Daoy (cell line): ENCODE data around the gene SLC6A7. TPM values are rescaled to one million over a fixed set of nuclear protein-coding genes. Genes with fewer than 3 reads are reported as not detected.
"Not testable (repeated sequence)": the region's sequence is repeated elsewhere in the genome, so short reads cannot be mapped to it uniquely, and the experiment has no call there.

ENCODE experiments used
- DNase-seq: peaks from one replicate; pipeline ENCODE4 v3.0.0-alpha.2; 2015; ENCODE audit warnings: low read depth
- total RNA-seq: library from RNA; depleted of rRNA; stranded (reverse); fragments of >200 nt; shearing (Covaris generic); gene quantifications from 2 replicates; pipeline ENCODE4 v1.2.3, GENCODE V29; 2014

Gene SLC6A7
- total RNA-seq, 1 experiment from 2014 or later = 0.06 TPM

DNA sequence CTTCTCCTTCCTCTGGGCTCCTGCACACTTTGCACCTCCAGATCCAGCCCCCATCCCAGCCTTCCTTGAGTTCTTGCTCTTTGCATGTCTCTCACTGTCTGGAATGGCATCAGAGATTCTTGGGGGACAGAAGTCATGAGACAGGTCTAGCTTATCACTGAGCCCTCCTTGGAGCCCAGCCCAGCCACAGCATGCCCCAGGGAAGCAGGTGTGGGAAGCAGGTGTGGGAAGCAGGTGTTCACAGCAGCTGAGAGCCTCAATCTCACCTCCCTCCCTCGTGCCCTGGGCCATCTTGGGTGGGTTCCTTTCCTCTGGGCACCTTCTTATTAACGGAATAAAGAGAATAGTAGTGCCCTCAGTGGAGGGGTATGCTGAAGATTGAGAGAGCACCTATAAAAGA lies 27.2 kb downstream of the SLC6A7 start:
- no peak for DNase-seq

- DNase-seq = peak; percentile 88
Measured at GRCh38 chr5:150217873-150218692, 28.2 kb downstream of the SLC6A7 start.

DNA sequence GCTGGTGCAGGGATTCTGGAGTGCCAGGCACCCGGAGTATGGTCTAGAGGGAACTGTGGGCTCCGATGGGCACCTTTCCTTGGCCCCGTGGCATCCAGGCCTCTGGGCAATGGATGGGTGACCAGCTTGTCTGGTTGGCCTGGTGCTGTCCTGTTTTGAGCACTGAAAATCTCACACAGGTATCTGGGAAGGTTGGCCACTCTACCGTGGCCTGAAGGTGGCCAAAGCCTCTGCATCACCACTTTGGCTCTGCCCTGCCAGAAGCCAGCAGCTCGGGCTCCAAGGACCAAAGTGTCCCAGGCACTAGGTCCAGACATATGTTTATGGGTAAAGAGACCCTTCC lies 28.8 kb downstream of the SLC6A7 start:
- DNase-seq = no peak

GRCh38 chr5:150219142-150219541 lies 29.3 kb downstream of the SLC6A7 start:
- no peak for DNase-seq

DNA sequence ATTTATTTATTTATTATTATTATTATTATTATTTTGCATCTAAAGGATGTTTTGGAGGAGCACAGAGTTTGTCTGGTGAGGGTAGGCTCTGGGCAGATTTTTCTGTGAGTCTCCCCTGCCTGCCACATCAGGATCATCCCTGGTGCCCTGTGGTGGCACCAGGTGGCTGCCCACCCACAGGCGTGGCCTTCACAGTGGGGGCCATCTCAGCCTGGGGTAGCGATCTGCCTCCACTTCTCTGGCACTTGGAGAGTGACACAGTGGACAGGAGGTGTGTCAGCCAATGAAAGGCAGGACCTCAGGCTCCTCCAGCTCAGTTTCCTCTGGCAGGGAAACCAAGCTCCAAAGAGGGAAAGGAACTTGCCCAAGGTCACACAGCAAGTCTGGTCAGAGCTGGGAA lies 30.0 kb downstream of the SLC6A7 start:
- no peak for DNase-seq

GRCh38 chr5:150221471-150221870 lies 31.6 kb downstream of the SLC6A7 start:
- no peak for DNase-seq

DNA sequence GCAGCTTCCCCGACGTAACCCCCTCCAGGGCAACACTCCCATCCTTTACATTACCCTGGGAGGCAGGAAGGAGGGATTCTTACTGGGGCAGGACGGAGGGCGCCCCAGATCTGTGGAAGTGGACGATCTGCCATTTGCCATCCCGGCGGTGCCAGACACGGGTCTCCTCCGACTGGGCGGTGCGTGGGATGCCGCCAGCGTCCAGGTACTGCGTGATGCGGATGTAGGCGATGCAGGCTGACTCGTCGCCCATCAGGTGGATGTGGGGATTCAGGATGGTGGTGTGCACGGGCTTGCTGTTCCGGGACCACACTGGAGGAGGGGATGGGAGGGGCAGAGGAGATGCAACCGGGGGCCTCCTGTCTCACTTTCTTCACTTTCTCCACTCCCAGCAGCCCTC lies 33.0 kb downstream of the SLC6A7 start:
- no peak for DNase-seq

GRCh38 chr5:150223474-150223873 lies 33.6 kb downstream of the SLC6A7 start:
- no peak for DNase-seq

- DNase-seq = no peak
Measured at GRCh38 chr5:150224483-150225027, 34.7 kb downstream of the SLC6A7 start.

GRCh38 chr5:150227036-150227435 lies 37.2 kb downstream of the SLC6A7 start:
- DNase-seq = no peak

DNA sequence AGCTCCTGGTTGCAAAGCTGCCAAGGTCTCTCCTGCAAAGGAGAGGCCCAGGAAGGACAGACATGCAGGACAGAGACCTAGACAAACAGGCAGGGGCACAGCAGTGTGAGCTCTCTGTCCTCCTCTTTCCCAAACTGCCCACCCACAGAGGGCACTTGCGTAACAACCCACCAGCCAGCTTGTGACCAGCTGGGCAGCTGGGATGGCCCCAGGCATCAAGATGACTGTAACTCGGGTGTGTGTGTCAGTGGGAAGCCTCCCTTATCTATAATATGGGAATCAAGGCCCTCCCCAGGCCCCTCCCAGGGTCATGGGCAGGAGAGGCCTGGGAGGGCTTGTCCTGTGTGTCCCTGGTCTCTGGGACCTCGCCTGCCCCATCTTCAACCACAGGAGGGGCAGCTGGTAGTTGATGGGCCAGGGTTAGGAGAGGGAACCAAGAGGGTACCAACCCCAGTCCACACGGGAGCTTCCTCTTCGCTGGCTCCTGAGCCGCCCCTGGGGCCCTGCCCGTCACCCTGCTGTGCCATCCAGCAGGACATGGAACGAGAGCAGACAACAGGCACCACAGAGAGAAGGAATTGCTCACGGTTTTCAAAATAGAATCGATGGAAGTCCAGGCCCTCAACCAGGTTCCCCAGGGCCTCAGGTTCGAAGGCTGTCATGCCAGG lies 37.9 kb downstream of the SLC6A7 start:
- DNase-seq = no peak

DNA sequence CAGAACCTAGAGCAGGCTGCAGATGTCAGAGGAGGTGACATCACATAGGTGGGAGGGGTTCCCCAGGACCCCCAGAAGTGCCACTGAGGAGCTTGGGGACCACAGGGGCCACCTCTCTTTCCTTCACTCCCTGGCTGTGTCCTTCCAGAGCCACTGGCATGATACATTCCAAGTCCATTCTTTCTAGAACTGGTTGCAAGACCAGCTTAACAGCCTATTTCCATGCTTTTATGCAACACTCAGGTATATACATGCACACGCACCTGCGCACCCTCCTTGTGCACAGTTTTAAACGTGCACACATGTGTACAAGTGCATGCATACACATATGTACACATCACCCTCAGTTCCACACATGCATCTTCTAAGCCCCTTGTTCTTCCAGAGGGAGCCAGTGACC lies 39.7 kb downstream of the SLC6A7 start:
- DNase-seq = no peak

- no peak for DNase-seq
Measured at GRCh38 chr5:150230842-150231241, 41.0 kb downstream of the SLC6A7 start.

- not testable (repeated sequence) for DNase-seq
Measured at GRCh38 chr5:150233706-150234105, 43.8 kb downstream of the SLC6A7 start.

DNA sequence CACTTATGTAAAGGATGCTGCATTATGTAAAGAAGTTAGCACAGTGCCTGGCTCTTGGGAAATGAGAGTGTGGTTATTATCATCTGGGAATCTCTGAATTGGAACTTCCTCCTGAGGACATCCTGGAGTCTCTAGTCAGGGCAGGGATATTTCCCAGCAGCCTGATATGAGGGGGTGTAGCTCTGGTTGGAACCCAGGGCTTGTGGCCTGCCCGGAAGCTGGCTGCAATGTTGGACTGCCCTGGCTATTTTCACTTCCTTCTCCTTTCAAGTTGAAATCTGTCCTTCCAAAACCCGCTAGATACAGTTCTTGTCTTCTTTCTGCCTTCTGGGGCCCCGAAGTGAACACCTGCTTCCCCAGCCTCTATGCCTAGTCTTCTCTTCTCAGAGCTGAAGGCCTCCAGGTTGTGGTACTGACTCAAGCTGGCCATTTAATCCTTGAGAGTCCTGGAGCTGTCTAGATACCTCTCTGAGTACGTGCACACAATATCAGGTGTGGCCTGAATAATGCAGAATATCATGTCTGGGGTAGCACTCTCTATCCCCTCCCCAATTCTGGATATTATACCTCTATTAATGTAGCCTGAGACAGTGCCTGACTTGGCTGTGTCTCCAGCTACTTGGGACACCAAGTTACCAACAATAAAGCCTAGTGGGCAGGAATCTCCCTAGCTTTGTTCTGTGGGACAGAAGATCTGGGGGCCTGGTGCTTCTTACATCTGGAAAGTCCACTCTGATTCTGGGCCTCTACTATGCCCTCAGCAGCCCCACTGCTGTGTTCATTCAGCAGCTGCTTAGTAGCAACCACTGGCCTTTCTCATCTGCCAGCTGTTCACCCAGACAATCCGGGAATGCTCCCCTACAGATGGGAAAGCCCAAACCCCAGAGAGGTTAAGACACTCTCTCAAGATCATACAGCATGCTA lies 45.0 kb downstream of the SLC6A7 start:
- DNase-seq = no peak

DNA sequence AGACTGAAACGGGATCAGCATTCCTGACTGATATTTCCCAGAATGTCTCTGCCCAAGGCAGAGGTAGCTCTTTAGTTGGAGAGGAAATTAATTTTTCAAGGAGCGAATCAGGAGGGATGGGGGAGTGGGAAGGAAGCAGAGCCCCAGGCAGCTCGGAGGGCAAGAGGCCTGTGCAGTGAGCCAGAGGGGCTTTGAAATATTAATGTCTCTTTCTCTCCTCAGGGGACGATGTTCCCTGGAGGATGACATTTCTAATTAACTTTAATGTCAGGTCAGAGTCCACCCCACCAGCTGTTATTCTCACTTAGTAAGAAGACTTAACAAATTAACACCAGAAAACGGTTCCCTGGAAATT lies 45.6 kb downstream of the SLC6A7 start:
- DNase-seq = no peak

DNA sequence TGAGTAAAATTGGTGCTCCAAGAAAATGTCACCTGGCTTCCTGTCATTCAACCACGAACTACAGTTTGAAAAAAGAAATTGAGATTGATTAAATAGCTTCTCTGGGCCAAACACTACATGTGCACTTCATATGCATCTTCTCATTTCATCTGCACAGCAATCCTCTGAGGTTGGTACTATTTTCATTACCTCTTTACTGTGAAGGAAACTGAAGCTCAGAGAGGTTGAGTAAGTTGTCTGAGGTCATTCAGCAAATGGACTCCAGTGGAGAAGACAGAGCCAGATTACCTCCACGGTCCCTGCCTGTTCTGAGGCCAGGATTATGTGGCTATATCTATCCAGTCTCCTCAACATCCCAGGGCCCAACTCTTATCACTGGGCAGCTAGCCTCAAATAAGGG lies 46.5 kb downstream of the SLC6A7 start:
- no peak for DNase-seq

DNA sequence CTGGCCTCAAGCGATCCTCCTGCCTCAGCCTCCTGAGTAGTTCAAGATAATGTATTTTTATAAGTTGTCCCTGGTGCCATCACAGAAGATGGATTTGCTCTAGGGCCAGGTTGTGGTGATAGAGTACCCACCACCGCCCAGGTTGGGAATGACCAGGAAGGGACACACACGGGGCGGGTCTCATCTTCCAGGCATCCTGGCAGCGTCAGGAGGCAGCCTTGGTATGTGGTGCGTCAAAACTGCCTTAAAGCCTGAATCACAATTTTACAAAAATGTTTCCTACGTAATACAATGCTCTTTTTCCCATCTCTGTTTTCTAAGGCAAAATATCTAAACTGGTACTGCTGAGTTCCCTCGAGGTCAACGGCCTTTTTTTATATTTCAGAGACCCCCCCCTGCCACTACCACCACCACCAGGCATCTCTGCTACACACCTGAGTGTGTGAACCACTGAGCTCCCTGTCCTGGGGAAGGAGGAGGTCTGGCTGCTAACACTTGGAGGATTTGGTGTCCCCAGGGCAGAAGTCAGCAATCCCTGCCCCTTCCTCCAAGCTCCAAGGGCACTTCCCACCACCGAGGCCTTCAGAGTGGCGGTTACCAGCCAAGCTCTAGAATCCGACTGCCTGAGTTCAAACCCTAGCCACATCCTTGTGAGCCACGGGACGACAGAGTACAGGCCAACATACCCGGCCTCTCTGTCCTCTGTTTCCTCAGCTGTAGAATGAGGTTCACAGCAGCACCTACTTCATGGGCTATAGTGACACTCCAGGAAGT lies 47.3 kb downstream of the SLC6A7 start:
- no peak for DNase-seq

DNA sequence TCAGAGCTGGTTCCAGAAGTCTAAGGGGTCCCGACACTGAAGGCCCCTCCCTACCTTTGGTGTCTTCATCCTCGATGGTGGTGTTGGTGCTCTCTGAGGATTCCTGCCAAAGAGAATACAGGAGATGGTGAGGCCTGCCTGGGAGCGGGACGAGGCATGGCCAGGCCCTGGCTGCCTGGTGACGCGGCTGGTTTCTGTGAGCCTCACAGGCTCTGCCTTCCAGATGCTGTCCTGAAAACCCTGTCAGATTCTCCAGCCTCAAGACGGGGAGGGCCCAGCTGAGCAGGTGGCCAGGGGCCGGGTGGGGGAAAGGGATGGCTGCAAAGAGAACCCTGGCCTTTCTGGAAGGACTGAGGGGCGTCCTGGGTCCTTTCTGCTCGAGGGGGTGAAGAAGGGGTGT lies 48.8 kb downstream of the SLC6A7 start:
- DNase-seq = no peak

DNA sequence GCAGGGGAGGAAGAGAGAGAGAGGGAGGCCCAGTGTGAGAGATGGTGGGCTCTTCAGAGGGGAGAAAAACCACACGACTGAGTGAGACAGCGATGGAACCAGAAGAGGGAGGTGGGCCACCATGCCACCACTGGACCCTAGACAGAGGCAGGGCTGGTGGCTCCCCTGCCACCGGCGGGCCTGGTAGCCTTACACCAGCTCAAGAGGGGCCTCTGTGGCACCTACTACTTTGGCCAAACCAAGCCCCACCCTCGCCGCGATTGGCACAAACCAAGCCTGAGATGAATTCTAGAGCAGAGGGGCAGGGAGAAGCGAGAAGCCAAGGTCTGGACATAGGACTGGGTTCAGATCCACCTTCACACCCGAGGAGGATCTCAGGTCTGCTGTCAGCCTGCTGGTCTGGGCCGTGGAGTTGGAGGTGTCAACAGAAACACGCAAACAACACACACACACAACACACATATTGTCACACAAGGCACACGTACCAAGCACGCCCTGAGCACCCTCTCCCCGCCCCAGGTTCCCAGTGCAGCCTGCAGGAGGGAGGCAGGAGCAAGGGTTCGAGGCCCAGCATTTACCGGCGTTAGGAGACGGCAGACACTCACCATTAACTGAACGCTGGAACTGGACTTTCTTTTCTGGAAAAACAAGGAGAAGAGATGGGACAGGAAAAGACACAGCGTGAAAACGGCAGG lies 49.4 kb downstream of the SLC6A7 start:
- no peak for DNase-seq

- DNase-seq = no peak
Measured at GRCh38 chr5:150239794-150240122, 49.9 kb downstream of the SLC6A7 start.
